SW480 (cell line): Measurements from ENCODE around the gene VPS35.
"Not testable (repeated sequence)": the region's sequence is repeated elsewhere in the genome, so short reads cannot be mapped to it uniquely, and the experiment has no call there.

Source experiments
- DNase-seq: peaks from one replicate; pipeline ENCODE4 v3.0.0-alpha.2; 2016; ENCODE audit warnings: low spot score

The VPS35 gene

GRCh38 chr16:46712911-46713310 lies 23.9 kb upstream of the VPS35 start:
- no peak for DNase-seq

DNA sequence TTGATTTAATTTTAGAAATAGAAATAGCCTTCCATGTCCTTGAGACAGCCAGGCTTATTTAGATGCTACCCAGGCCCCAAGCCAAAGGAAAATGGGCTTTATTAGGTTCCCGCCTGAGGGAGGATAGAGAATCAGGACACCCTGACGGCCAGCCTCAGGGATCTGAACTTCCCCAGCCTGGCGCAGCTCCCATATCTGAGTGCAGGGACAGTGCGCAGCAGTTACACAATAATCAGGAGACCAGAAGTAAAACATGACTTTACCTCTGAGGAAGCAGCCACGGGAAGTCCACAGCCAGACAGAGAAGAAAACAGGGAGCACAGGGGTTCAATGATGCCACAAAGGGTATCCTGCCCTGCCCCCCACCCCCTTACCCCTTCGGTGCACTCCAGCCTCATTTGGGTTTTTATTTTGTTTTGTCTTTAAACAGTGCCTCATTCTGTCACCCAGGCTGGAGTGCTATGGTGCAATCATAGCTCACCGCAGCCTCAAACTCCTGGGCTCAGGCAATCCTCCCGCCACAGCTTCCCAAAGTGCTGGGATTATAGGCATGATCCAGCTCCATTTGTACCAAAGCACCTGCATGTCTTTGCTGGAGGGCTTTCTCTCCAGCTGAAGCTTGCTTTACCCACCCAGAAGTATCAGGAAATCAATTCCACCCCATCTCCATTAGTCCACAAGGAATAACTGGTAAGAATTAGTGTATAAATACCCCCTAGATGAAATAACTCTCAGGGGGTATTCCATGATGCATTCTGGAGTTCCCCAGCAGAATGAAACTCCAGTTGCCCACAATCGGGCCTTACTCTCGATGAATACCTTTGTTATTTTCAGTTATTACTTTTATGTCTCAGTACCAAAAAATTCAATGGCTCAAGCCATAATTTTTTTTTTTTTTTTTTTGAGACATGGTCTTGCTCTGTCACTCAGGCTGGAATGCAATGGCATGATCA lies 22.4 kb upstream of the VPS35 start:
- DNase-seq: no peak

DNA sequence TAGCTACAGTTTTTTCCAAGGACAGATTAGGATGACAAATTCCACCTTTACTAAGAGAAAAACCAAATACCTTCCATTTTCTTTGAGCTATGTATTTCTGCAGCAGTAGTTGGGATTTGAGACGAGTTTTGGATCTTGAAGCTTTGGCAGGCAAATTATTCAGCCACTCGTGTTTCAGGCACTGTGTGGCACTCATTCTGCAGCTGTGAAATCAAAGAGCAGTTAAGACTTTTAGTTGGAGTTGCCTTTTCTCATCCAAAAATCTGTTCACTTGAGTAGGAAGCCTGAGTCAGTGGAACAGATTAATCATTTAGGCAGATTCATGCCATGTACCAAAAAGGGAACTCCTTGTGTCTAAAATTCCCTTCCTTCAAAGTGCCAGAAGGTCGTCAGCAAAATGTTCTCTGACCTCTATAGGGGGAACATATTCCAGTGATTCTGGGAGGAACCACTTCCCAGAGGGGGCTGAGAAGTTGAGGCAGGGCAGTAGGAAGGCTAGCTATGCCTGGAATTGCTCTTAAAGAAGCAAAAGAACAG lies 20.6 kb upstream of the VPS35 start:
- no peak for DNase-seq

- DNase-seq: no peak
Measured at GRCh38 chr16:46706642-46707041, 17.7 kb upstream of the VPS35 start.

DNA sequence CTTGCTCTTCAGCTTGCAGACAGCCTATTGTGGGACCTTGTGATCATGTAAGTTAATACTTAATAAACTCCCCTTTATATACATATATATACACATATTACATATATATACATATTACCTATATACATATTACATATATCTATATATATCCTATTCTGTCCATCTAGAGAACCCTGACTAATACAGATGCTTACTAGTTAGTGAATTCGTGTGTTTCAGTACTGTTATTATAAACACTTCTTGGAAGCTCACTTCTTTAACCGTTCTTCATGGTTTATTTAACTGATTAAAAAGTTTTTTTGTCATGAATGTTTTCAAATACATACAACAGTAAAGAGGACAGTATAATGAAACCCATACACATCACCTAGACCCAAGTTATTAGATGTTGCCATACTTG lies 13.1 kb upstream of the VPS35 start:
- no peak for DNase-seq

DNA sequence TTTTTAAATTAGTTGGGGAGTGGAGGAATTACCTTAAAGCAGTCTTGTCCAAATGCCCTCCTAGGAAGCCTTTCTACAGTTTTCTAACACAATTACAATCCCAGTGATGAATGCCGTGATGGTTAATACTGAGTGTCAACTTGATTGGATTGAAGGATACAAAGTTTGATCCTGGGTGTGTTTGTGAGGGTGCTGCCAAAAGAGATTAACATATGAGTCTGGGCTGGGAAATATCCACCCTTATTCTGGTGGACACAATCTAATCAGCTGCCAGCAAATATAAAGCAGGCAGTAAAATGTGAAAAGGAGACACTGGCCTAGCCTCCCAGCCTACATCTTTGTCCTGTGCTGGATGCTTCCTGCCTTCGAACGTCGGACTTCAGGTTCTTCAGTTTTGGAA lies 12.6 kb upstream of the VPS35 start:
- DNase-seq: no peak

- no peak for DNase-seq
Measured at GRCh38 chr16:46700048-46700447, 11.1 kb upstream of the VPS35 start.

- no peak for DNase-seq
Measured at GRCh38 chr16:46696957-46697356, 8.0 kb upstream of the VPS35 start.

- DNase-seq: no peak
Measured at GRCh38 chr16:46695937-46696336, 7.0 kb upstream of the VPS35 start.

GRCh38 chr16:46693598-46693997 lies 4.6 kb upstream of the VPS35 start:
- no peak for DNase-seq

- no peak for DNase-seq
Measured at GRCh38 chr16:46691726-46692125, 2.7 kb upstream of the VPS35 start.

DNA sequence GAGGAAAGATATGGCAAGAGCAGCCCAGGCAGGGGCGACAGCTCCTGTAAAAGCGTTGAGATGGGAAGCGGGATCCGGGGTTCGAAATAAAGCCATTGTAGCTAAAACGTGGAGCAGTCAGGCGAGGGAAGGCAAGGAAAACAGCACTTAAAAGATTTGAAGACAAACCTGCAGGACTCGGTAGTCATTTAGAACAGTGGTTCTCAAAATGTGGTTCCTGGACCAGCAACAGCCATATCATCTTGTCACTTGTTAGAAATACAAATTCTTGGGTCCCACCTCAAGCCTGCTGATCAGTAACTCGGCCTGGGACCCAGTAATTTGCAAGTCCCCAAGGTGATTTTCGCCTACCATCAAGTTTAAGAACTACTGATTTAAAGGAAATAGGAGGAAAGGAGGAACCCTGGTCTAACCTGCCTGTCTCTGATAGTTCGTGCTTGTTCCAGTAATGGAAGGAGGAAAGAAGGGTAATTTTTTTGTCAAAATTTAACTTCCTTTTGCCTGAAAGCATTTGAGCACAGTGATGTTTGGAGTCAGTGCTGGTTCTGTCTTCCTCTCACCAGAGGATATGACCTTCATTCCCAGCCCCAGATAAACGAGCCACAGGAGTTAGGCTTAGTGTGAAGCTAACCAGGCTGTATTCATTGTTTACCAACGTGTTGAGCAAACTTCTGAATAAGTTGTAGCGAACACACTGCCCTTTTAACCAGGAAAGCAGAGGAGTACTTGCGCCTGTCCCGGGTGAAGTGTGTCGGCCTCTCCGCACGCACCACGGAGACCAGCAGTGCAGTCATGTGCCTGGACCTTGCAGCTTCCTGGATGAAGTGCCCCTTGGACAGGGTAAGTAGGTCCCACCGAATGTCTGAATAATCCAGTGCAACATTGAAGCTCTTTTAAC lies 1.6 kb upstream of the VPS35 start:
- no peak for DNase-seq

DNA sequence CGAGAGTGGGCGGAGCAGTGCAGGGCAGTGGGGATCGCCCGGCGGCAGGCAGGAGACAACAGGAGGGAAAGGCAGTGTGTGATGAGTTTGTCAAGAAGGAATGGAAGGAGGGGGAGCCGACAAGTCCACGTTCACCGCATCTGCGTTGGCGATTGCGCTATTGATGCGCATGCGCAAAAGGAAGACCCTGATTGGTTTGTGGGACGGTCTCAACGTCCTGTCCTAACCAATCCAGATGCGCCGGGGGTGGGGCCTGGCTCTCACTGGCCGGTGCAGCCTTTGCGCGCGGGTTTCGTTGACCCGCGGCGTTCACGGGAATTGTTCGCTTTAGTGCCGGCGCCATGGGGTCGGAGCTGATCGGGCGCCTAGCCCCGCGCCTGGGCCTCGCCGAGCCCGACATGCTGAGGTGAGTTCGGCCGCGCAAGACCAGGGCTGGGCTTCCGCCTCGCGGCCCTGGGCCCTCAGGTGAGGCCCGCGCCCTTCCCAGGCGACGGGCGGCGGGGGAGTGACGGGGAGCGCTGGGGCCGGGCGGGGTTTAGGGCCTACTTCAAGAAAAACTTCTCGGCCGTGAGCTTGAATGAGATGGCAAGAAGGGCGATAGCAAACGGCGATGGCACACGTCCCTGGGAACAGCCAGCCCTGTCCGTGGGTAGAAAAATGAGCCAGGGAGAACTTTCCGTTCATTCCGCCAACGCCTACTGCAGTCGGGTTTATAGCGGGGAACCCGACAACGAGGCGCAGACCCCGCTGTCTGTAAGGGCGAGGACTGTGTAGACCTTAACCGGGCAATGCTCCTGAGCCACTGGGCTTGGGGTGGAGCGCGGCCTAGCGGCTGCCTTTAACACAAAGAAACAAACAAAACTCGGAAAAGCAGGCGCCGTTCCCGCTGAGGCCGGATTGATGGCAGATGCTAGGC lies 645 bp upstream of the VPS35 start, which contains the start of gene ORC6:
Gene ORC6, plus strand, starts transcription at position 295 of the 916 bp plus-strand sequence. Its CDS starts 47 bp downstream, at position 342.
- DNase-seq: peak; percentile 93

- DNase-seq: no peak
Measured at GRCh38 chr16:46688101-46688653, 801 bp downstream of the VPS35 start.

DNA sequence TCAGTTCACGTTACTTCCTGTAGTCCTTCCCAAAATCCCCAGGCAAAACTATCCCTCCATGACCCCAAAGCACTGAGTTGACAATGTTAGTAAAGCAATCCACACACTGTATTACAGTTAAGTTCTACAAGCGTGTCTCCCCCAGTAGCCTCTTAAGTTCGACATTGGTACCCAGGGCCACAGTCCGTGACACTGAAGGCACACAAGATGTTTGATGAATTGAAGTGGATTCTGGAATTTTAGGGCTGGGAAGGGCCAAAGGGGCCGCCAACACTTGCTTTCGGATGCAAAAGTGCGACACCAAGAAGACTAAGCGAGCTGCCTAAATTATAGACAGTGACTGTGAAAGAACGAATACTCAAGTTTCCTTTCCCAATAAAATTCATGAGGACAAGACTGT lies 1.5 kb downstream of the VPS35 start:
- no peak for DNase-seq

DNA sequence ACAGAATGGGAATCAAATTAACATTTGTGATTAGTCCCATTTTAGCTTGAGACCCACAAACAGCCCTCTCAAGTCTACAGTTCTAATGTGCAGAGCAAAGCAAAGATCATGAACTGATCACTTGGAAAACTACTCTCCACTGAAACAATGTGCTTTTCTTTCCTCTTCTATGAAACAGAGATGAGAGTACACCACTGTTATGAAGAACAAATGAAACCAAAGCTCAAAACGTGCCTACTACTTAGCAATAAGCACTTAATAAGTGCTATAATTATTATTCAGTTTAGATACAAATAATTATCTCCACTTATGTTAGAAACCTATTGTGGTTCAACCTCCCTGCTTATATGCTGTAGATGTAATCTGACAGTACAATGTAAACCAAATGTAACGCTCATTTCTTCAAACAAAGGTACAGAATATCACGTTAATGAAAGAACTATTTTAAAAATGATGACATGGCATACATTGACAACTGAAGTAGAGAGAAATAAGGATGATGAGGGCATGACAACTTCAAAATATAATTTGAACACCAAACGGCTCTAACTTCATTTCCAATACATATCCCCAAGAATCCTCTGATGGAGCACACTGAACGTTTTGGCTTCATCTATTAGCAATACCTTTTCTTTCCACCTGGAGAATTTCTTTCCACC lies 2.0 kb downstream of the VPS35 start:
- no peak for DNase-seq

DNA sequence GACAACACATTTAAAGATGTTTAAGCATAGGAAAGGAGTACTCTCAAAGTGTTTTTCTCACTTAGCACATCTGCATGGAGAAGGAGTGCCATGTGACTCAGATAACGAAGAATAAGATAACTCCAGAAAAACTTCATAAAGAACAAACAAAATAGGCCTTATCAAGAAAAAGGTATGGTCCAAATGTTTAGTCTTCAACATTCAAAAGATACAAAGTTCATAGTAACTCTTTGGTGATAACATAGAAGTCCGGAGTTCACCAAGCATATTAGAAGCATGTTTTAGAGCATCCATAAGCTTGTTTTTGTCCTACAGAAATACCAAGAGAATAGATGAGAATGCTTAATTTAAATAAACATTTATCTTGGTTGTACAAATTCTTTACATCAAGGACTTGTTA lies 7.1 kb downstream of the VPS35 start:
- not testable (repeated sequence) for DNase-seq

- DNase-seq: not testable (repeated sequence)
Measured at GRCh38 chr16:46677943-46678342, 11.0 kb downstream of the VPS35 start.

GRCh38 chr16:46673320-46674013 lies 15.5 kb downstream of the VPS35 start:
- peak; percentile 59 for DNase-seq

DNA sequence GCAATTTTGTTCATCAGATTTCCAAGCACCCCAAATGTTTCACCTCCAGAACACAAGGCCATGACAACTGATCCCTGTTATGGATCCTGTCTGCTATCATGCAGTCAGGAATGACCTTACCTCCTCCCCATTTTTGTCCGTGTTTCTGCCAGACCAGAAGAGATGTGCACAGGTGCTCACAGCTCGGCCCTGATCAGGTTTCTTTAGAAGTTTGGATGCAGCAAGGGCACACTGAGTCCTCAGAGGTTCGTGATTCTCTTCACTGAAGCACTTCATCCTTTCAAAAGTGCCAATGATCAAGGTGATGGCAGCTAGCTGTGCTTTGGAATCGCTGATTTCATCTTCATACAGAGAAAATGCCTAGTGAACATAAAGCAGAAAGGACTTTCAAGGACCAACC lies 26.9 kb downstream of the VPS35 start:
- no peak for DNase-seq
